ENCODE data around the gene NATD1.
A peak's percentile ranks its signal among the peaks of the same experiment; 100 is the strongest.

NATD1 gene

GRCh38 chr17:21289175-21289901 lies 36.1 kb upstream of the NATD1 start:
- no peak for DNase-seq

GRCh38 chr17:21288571-21289017 lies 35.4 kb upstream of the NATD1 start:
- DNase-seq = peak; percentile 37 to 44

GRCh38 chr17:21287703-21288449 lies 34.7 kb upstream of the NATD1 start:
- peak; percentile 98 to 99 for DNase-seq

- DNase-seq = no peak
Measured at GRCh38 chr17:21286909-21287702, 33.9 kb upstream of the NATD1 start.

DNA sequence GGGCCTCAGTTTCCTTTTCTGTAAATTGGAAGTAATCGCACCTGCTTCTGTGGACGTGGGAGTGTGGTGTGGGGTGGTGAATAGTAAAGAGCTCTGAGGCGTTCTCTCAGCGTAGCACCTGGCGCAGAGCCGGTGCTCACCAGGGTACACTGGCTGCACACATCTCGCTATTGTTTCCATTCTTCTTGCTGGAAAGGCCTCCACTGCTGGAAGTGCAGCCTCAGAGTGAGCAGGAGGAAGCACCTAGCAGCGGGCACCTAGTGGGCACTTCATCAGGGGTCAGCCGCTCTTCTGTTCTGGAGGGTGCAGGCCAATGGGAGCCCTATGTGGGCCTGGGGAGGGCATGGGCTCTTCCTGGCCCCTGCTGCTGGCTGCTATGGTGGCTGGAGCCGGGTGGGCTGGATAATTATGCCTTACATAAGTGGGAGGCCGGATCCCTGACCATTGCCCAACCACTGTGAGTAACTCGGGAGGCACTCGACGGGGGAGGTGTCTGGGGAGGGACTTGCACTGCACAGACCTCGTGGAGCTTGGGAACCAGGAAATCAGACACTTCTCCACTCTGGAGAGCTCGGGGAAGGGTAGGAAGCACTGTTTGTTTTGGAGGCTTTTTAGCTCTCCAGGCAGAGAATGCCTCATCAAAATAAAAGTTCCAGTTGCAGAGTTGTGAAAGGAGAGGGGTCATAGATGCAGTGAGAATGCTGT lies 33.0 kb upstream of the NATD1 start:
- peak; percentile 74 to 86 for DNase-seq

GRCh38 chr17:21285164-21286065 lies 32.2 kb upstream of the NATD1 start:
- DNase-seq = no peak

GRCh38 chr17:21284319-21285163 lies 31.3 kb upstream of the NATD1 start, which contains the start of gene MAP2K3:
MAP2K3 (plus strand) TSS chr17:21284711; CDS start chr17:21284921, 210 bp downstream.
- DNase-seq = peak; percentile 99

DNA sequence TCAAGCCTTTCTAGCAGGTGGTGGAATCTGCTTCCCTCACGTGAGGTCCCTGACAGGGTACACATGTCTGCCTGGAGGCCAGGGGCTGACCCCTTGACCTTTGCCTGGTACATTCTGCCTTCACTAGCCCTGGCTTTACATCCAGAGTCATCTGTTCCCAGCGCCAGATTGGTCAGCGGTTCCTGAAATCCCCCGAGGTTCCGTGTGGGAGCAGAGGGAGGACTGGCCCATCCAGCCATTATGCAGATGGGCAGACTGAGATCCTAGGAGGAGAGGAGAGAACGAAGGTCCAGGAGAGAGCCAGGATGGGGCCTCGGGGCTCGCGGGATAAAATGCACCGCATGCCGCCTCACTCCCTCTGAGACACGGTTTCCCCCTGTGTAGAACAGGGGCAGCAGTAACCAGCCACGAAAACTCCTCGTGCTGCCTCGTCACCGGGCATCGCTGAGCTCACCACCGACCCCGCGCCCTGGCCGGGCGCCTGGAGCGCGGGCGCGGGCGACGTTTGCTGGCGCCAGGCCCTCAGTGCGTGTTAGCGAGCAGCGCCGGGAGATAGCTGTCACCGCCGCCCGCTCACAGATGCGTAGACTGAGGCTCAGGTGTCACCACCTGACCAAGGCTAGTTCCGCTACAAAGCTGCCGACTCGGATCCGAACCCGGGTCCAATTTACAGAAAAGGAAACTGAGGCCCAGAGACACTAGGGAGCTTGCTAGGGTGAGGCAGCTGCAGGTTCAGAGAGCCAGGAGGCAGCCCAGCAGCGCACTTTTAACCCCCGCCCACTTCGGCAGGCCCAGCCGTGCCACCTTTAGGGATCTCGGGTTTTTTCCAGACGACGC lies 30.5 kb upstream of the NATD1 start:
- DNase-seq = no peak

DNA sequence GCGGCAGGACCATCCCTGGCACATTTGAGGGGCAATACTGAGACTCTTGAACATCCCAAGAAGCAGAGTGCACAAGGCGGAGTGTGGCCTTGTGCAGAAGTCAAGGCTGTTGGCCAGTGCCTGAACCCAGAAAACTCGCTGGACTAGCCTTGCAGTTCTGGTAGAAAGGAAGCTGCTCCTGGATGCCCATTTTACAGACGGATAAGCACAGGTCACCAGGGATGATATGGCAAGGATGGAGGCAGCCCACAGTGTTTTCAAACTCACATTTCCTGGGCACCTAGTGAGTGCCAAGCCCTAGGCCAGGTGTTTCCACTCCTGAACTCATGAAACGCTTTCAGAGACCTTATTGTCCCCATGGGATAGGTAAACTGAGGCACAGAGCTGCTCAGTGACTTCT lies 29.6 kb upstream of the NATD1 start:
- no peak for DNase-seq

DNA sequence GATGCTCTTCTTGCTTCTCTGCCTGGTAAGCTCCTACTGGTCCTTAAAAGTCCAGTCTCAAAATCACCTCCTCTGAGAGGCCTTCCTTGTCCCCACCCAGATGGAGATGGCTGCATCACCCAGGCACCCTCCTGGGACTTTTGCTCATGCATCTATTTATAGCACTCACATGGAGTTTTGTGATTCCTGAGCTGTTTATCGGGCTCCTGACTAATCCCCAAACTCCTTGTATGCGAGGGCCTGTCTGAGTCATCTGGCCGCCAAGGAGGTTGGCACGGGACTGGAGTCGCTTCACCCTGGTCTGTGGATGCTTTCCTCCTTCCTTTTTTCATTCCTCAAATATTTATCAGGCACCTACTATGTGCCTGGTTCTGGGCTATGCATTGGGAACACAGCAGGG lies 29.0 kb upstream of the NATD1 start:
- DNase-seq = no peak

DNA sequence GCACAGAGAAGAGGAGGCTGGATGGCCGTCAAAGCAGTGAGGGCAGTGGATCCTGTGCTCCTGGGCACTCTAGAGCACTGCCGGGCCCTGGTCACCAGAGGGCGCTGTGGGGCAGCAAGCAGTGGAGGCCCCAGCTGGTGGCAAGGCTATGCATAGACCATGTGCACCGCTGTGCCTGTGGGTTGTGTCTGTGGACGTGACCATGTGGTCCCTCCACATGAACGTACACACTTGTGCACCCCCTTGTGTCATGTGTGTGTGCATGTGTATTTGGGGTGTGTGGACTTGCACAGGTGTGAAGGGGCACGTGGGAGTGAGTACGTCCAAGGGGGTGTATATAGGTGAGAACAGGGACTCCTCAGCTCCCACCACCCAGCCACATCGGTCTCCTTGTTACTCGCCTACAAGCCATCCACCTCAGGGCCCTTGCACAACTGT lies 26.9 kb upstream of the NATD1 start:
- peak; percentile 84 to 87 for DNase-seq

GRCh38 chr17:21279582-21279981 lies 26.4 kb upstream of the NATD1 start:
- no peak for DNase-seq

- no peak for DNase-seq
Measured at GRCh38 chr17:21279198-21279535, 26.0 kb upstream of the NATD1 start.

DNA sequence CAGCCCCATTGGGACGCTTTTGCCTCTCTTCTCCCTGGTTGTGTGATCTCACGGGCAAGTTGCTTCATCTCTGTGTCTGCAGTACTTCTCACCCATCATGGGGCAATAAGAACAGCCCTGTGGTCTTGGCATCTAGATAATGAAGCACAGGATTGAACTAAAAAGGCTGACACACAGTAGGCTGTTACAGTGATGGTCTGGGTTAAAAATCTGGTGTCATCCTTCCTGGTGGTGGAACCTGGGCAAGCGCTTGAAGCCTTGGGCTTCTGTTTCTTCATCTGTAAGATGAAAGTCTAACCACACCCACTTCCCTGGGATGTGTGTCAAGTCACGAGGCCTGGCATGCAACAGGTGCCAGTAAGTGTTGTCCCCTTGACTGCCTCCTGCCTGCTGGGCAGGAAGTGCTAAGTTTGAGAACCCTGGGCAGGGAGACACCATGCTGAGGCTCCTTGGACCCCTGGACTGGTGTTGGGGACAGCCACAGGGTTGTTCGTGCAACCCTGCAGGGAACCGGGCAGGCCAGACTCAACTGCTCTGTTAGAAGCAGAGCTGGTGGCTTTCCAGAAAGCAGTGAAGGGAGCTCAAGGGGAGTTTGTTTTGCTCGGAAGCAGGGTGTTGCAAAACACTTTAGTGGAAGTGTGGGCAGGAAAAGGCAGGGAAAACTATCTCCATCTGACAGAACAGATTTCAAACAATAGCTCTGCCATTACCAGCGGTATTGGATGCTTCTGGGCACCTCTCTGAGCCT lies 25.4 kb upstream of the NATD1 start:
- DNase-seq = peak; percentile 45 to 47

- no peak for DNase-seq
Measured at GRCh38 chr17:21277332-21277731, 24.1 kb upstream of the NATD1 start.

DNA sequence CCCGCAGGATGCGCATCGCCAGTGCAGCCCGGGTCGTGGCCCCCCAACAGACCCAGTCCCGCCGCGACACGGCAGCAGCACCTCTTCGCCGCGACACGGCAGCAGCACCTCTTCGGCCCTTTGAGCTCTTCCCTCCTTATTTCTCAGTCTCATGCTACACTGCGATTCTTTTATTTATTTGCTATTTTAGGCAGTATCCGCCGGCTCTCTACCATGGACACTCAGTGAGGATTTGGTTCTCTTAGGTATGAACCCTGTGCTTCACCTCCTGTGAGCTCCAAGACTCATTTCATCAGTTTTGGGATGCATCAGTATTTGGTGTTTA lies 23.0 kb upstream of the NATD1 start:
- no peak for DNase-seq

- DNase-seq = peak; percentile 87 to 90
Measured at GRCh38 chr17:21275579-21276263, 22.5 kb upstream of the NATD1 start.

- no peak for DNase-seq
Measured at GRCh38 chr17:21275047-21275578, 21.9 kb upstream of the NATD1 start.

Measured in AML-193 (cell line).